Pancreas (tissue), 10 donors: ENCODE results near the gene PIGT. TPM values are rescaled to one million over a fixed set of nuclear protein-coding genes. Genes with fewer than 3 reads are reported as not detected.

Experiments used
- ATAC-seq, 4 donors: fragments of 200-7000 bp; cut with Tn5 transposase; one replicate each; pipeline versions ENCODE4 v1.8.0 to v1.9.1; 2020; ENCODE audit warnings: mild to moderate bottlenecking in 4 of 4, moderate library complexity in 4 of 4
- DNase-seq, 6 donors: peaks; one replicate each; pipeline ENCODE4 v3.0.0-alpha.2; 2020
- FAIRE-seq: peaks from 2 replicates; lab custom pipeline; 2012; peaks lifted over from hg19 to GRCh38; lab: Jason Lieb, UNC
- H3K27ac ChIP-seq, 4 donors: fragments of 200-600 bp; sonication (generic); 1 replicate in 3 of 4; 2 replicates in 1 of 4; pipeline versions ENCODE4 v1.5.0 to v1.8.0; 2020
- H3K27me3 ChIP-seq, 4 donors: fragments of 200-600 bp; one replicate each; pipeline ENCODE4 v1.8.0; 2021
- H3K36me3 ChIP-seq, 3 donors: fragments of 200-600 bp; sonication (generic) in 1 of 3; one replicate each; pipeline versions ENCODE4 v1.5.0 to v1.8.0; 2020 to 2021
- H3K4me1 ChIP-seq, 3 donors: fragments of 200-600 bp; one replicate each; pipeline ENCODE4 v1.8.0; 2021
- H3K4me3 ChIP-seq, 4 donors: fragments of 200-600 bp; sonication (generic) in 2 of 4; one replicate each; pipeline versions ENCODE4 v1.5.0 to v1.8.0; 2020 to 2021
- H3K9me3 ChIP-seq, 4 donors: fragments of 200-600 bp; one replicate each; pipeline ENCODE4 v1.8.0; 2021
- WGBS, 2 donors: extraction: QIAGEN DNeasy Blood & Tissue Kit; methylation state at CpG; one replicate each; pipeline ENCODE4 v1.1.7; 2013; 5-methylcytosine and 5-hydroxymethylcytosine counted together
- intact Hi-C, 3 donors: fragments of 100-400 bp; cut with DNase I; formaldehyde crosslinking; loops; one replicate each; pipeline versions ENCODE4 v1.11.1 to v1.14.2; 2022
- polyA plus RNA-seq, 2 donors: library from polyadenylated mRNA; stranded (reverse); fragments of 200-250 nt; gene quantifications; one replicate each; pipeline ENCODE4 v1.2.3, GENCODE V29; 2013
- total RNA-seq, 6 donors: library from RNA; stranded (reverse); fragmentation: NEBNext Ultra II Directional in 4 of 6; extraction: Animal tissue kit (Norgen Biotek cat#: 25700) in 4 of 6; gene quantifications; one replicate each; pipeline versions ENCODE4 v1.2.1 to v1.2.4, GENCODE V29; 2021 to 2023
- TF ChIP-seq, protein P1 (sequence below), 4 donors: fragments of 200-600 bp; sonication (generic) in 3 of 4; IDR thresholded peaks; one replicate each; pipeline versions ENCODE4 v1.5.0 to v1.8.0; 2021; ENCODE audit warnings: antibody characterized with exemption in 4 of 4
- donor health status: healthy with polysubstance abuse.
- donor health status: DM: no; HTN: no; CAD: no; lungs with moderate emphysema.
- donor health status: DM: no; HTN: no; CAD: no.
- donor health status: control.
- donor health status: control.
- donor health status: Bipolar disorder and iron deficiency.
- donor health status: DM: yes; HTN: yes; CAD: no.
- donor health status: DM: no; HTN: no; CAD: no.
- donor health status: DM: no; HTN: no; CAD: no.
- donor health status: DM: yes; HTN: yes; CAD: no.

The PIGT gene
- total and polyA plus RNA-seq, 8 donors: 35.3 to 69.1 (median 52.7) TPM

DNA sequence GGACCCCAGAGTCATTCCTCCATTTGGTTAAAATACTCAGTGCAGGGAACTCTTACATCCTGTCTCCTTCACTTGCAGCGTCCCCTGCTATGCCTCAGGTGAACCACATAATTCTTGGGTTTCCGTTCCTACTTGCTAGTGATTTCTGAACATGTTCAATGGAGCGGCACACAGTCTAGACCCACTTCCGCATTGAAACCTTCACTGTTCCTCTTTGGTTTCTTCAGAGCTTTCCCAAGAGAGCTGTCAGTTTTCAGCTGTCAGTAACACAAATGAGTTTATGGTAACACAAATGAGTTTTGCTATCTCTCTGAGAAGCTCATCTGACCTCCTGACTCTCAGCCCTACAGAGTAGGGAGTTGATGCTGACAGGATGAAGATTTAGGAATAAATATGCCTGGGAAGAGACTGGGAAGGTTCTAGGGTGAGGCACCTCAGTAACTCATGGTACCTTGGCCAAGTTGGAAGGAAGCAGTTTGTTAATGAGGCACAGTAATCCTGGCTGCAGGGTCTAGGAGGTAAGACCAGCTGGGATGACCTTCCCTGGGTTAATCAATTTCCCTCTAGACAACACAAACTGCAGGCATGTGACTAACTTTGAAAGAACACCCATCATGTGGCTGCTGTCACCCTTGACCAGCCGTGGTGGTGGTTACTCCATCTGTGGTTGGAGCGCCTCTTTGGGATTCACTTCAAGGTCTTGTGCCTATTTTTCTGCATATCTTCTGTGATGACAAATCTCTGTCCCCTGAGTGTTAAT is 47.5 kb upstream of the PIGT start:
- H3K4me3 ChIP-seq: no peak overlapping the region
- intact Hi-C loops: no loop called here
- H3K36me3 ChIP-seq: peaks cover 0 to 13% (median 0%) of the 10 kb centered on the region in 3 donors
- DNase-seq (no peak), ATAC-seq (no peak), FAIRE-seq (no peak)
- H3K27me3 ChIP-seq: no peaks in the 10 kb centered on the region
- WGBS, 2 donors: 87 to 89% methylated on average over 6 of the region's 6 CpGs
- peaks cover 0 to 8% (median 5%) of the 10 kb centered on the region in 3 donors for H3K4me1 ChIP-seq
- no peaks in the 10 kb centered on the region for H3K9me3 ChIP-seq
- TF ChIP-seq, protein P1, sequence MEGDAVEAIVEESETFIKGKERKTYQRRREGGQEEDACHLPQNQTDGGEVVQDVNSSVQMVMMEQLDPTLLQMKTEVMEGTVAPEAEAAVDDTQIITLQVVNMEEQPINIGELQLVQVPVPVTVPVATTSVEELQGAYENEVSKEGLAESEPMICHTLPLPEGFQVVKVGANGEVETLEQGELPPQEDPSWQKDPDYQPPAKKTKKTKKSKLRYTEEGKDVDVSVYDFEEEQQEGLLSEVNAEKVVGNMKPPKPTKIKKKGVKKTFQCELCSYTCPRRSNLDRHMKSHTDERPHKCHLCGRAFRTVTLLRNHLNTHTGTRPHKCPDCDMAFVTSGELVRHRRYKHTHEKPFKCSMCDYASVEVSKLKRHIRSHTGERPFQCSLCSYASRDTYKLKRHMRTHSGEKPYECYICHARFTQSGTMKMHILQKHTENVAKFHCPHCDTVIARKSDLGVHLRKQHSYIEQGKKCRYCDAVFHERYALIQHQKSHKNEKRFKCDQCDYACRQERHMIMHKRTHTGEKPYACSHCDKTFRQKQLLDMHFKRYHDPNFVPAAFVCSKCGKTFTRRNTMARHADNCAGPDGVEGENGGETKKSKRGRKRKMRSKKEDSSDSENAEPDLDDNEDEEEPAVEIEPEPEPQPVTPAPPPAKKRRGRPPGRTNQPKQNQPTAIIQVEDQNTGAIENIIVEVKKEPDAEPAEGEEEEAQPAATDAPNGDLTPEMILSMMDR (IDR thresholded peaks at IDR 0.05): no peak
- H3K27ac ChIP-seq: no peak overlapping the region

DNA sequence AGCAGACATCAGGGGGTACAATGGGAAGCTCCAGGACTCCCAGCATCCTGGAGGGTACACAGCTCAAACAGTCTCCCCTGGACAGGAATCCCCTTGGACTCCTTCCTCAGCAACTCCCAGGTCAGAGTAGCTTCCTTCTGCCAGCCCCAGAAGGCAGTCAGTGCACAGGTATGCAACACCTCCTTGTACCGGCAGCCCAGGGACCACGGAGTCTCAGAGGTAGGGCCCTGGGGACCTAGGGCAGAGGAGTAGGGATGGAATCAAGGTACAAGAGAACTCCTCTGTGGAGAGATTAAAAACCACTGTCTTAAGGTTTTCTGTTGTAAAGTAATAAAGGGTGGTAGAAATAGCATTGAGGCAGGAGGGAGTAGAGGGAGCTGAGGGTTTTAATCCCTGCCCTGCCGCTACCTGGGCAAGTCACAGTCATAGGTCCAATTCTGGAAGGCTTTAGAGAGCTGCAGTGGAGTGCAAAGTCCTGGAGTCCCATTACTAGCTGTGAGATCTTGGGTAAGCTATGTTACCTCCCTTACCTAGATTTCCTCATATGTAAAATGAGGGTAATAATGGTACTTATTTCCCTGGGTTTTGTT is 45.3 kb upstream of the PIGT start:
- no peak for DNase-seq
- TF ChIP-seq, protein P1 (IDR thresholded peaks at IDR 0.05): no peak

DNA sequence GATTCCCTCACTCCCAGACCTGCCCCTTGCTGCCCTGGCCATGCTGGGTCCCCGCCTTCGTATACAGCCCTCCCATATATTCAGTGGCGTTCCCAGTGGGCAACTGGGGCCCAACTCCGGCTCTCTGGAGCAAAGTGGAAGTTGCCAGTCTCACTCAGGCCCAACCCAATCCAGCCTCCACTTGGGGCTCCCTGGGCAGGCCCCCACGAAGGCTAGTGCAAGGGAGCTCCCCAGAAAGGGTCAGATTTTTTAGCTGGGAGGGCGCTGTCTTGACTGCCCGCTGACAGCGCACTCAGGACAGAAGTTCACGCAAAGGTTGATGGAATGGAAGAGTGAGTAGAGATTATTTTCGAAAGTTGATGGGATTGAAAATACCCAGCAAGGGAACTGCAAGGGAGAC is 43.7 kb upstream of the PIGT start:
- H3K4me1 ChIP-seq: no peaks in the 10 kb centered on the region
- no peak for ATAC-seq
- H3K27ac ChIP-seq: no peak overlapping the region
- TF ChIP-seq, protein P1 (IDR thresholded peaks at IDR 0.05): no peak
- peaks cover 0 to 6% (median 0%) of the 10 kb centered on the region in 3 donors for H3K36me3 ChIP-seq
- intact Hi-C loops: loop anchor here in 1 of 3 donors (5.0 kb wide), 1 partner anchor 65 kb away; no protein-coding TSS in a partner anchor
- no peak for FAIRE-seq
- no peaks in the 10 kb centered on the region for H3K9me3 ChIP-seq
- no peak for DNase-seq
- H3K27me3 ChIP-seq: no peaks in the 10 kb centered on the region
- WGBS, 2 donors: 92 to 97% methylated on average over 10 of the region's 10 CpGs
- H3K4me3 ChIP-seq: no peak overlapping the region

More for the DNA sequence above, 45.3 kb upstream of the PIGT start:
- WGBS, 2 donors: 74 to 75% methylated on average over 3 of the region's 3 CpGs
- ATAC-seq (no peak), FAIRE-seq (no peak)
- Histone ChIP-seq H3K4me1 (no peaks in the 10 kb centered on the region), H3K27me3 (no peaks in the 10 kb centered on the region), H3K9me3 (no peaks in the 10 kb centered on the region), H3K4me3 (no peak overlapping the region), H3K27ac (no peak overlapping the region), H3K36me3 (peaks cover 0 to 13% (median 0%) of the 10 kb centered on the region in 3 donors)
- intact Hi-C loops: loop anchor here in 1 of 3 donors (5.0 kb wide), 1 partner anchor 67 kb away; no protein-coding TSS in a partner anchor

DNA sequence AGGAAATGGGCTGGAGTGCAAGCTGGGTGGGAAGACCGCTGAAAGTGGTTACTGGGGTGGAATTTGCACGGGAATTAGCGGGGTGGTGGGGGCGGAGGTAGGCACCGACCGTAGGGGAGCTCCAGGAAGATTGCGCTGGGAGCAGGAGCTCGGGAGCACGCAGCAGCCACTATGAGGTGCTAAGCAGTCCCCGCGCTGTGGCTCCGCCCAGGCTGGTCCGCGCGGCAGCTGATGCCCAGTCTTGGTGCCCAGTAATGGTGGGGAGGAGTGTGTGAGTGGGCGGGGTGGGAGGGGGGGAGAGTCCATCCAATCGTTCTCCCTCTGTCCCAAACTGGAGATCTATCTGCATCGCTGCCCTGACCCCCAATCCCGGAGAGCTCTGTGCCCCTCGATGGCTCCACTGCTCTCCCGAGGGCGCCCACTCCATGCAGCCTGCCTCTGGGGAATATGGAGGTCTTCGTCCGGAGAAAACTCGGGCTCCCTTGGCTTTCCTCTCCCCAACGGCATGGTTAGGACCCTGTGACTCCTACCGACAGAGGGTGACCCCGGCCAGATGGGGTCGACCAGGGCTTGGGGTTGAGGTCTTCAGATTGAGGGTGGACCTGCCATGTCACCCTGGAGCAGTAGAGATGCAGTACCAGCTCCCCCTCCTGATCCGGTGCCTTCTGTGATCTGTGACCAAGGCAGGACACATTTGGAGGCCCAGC is 43.1 kb upstream of the PIGT start:
- FAIRE-seq (no peak), DNase-seq (peak in 2 of 6 donors; percentile 53 to 70), ATAC-seq (peak; percentile 43 to 72 (median 57))
- Histone ChIP-seq H3K36me3 (peaks cover 0 to 6% (median 0%) of the 10 kb centered on the region in 3 donors), H3K27me3 (no peaks in the 10 kb centered on the region), H3K4me1 (no peaks in the 10 kb centered on the region), H3K4me3 (peak overlapping the region in 3 of 4 donors; percentile 26 to 54 (median 48)), H3K9me3 (no peaks in the 10 kb centered on the region), H3K27ac (peak overlapping the region in 1 of 4 donors; percentile 6)
- intact Hi-C loops: loop anchor here in 1 of 3 donors (5.0 kb wide), 1 partner anchor 65 kb away; no protein-coding TSS in a partner anchor
- TF ChIP-seq, protein P1 (IDR thresholded peaks at IDR 0.05): no peak
- 51 to 54% methylated on average over 30 of the region's 30 CpGs for WGBS, 2 donors
